ENCODE results near the gene ARHGAP15. TPM values are rescaled to one million over a fixed set of nuclear protein-coding genes. Genes with fewer than 3 reads are reported as not detected.
"Not testable (repeated sequence)": the region's sequence is repeated elsewhere in the genome, so short reads cannot be mapped to it uniquely, and the experiment has no call there.

Gene ARHGAP15
- total RNA-seq, 1 donor from 2014 or later = 0.51 TPM

GRCh38 chr2:143535802-143536201 is 406.6 kb downstream of the ARHGAP15 start:
- Mint-ChIP-seq H3K4me1 (peaks cover 9% of the 10 kb centered on the region), H3K9me3 (peaks cover 17% of the 10 kb centered on the region), H3K4me3 (no peak overlapping the region), H3K27me3 (ENCODE audit: low read depth) (no peaks in the 10 kb centered on the region), H3K36me3 (peaks cover 13% of the 10 kb centered on the region), H3K27ac (no peak overlapping the region)
- TF ChIP-seq, protein P1, sequence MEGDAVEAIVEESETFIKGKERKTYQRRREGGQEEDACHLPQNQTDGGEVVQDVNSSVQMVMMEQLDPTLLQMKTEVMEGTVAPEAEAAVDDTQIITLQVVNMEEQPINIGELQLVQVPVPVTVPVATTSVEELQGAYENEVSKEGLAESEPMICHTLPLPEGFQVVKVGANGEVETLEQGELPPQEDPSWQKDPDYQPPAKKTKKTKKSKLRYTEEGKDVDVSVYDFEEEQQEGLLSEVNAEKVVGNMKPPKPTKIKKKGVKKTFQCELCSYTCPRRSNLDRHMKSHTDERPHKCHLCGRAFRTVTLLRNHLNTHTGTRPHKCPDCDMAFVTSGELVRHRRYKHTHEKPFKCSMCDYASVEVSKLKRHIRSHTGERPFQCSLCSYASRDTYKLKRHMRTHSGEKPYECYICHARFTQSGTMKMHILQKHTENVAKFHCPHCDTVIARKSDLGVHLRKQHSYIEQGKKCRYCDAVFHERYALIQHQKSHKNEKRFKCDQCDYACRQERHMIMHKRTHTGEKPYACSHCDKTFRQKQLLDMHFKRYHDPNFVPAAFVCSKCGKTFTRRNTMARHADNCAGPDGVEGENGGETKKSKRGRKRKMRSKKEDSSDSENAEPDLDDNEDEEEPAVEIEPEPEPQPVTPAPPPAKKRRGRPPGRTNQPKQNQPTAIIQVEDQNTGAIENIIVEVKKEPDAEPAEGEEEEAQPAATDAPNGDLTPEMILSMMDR (IDR thresholded peaks at IDR 0.05; ENCODE audit: unreplicated experiment) = no peak
- no peak for DNase-seq (ENCODE audit: low spot score in 2 of 2, unreplicated experiment in 2 of 2)

DNA sequence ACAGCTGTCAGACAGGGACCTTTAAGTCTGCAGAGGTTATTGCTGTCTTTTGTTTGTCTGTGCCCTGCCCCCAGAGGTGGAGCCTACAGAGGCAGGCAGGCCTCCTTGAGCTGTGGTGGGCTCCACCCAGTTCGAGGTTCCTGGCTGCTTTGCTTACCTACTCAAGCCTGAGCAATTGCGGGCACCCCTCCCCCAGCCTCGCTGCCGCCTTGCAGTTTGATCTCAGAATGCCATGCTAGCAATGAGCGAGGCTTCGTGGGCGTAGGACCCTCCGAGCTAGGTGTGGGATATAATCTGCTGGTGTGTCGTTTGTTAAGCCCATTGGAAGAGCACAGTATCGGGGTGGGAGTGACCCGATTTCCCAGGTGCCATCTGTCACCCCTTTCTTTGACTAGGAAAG is 412.7 kb downstream of the ARHGAP15 start:
- H3K9me3 Mint-ChIP-seq = peaks cover 23% of the 10 kb centered on the region
- H3K27ac Mint-ChIP-seq; H3K27me3 Mint-ChIP-seq (ENCODE audit: low read depth); DNase-seq (ENCODE audit: low spot score in 2 of 2, unreplicated experiment in 2 of 2); H3K4me3 Mint-ChIP-seq: not testable (repeated sequence)
- H3K4me1 Mint-ChIP-seq = peaks cover 23% of the 10 kb centered on the region
- H3K36me3 Mint-ChIP-seq = peaks cover 19% of the 10 kb centered on the region

DNA sequence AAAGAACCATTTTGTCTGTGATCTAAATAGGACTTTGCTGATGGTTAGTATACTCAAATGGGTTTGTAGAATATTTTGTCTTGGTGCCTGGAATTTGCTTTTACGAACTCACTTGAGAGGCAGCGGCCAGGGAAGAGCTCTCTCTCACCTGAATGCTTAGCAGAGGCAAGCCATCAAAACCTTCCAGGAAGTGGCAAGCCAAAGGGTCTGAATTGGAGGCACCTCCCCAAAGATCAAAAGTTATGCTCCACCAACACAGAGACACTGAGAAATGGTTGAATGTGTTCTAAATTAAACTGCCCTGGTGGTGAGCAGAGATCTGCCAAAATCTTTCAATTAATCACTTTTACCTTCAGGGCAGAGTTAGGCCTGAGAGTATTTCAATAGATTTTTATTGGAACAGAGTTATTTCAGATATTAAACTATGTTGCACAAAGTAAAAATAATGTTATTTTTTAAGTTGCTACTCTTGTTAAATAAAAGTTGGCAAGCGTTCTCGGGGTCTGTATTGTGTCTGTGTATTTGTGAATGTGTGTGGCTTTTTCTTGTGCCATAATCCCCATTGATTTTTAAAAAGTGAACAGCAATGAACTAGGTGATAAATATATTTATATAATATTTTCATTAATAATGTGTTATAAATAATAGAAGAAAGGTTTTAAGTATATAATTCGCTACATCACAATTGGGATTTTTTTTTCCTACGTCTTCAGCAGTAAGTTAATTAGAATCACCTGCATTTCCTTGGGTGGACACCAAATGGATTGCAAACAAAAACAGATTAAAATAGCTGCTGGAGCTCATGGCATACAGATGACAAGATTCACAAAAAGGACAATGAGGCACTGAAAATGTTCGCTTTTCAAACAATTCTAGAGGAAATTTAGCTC is 416.1 kb downstream of the ARHGAP15 start:
- Mint-ChIP-seq H3K36me3 (peaks cover 13% of the 10 kb centered on the region), H3K4me1 (peaks cover 23% of the 10 kb centered on the region), H3K27me3 (ENCODE audit: low read depth) (no peaks in the 10 kb centered on the region), H3K27ac (peak overlapping the region; percentile 81), H3K4me3 (no peak overlapping the region), H3K9me3 (peaks cover 13% of the 10 kb centered on the region)
- DNase-seq (ENCODE audit: low spot score in 2 of 2, unreplicated experiment in 2 of 2) = no peak
- TF ChIP-seq, protein P1 (IDR thresholded peaks at IDR 0.05; ENCODE audit: unreplicated experiment) = no peak

DNA sequence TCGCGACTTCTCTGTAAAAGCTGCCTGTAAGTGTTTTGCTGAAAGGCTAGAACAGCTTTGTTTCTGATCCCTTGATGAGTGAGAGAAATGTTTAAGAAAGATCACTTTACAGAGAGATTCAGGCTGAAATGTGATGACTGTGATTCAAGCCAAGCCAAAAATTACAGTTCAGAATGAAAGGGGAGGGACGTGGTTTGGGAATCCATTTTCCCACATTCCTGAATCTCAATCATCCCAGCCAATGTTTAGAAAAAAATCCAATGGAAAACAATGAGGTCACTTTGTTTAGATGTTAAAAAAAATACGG is 416.7 kb downstream of the ARHGAP15 start:
- TF ChIP-seq, protein P1 (IDR thresholded peaks at IDR 0.05; ENCODE audit: unreplicated experiment) = no peak

DNA sequence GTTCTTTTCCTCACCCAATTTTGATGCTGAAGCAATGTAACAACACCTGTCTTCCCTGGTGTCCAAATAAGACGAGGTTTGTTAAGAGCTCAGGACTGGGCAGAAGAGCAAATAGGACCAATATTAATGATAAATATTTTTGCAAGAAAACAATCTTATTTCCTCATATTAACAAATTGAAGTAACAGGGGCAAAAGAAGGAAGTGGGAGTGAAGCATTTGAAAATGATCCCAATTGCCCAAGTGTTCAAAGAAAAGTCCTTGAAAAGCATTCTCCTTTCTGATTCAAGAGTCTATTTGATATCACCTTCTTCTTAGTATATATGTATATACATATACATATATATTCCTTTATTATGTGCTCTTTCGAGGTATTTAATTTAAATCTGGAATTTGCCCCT is 418.8 kb downstream of the ARHGAP15 start:
- Mint-ChIP-seq H3K27me3 (ENCODE audit: low read depth) (no peaks in the 10 kb centered on the region), H3K9me3 (peaks cover 4% of the 10 kb centered on the region)

More for the DNA sequence above, 416.7 kb downstream of the ARHGAP15 start:
- H3K27ac Mint-ChIP-seq = peak overlapping the region; percentile 75
- peaks cover 8% of the 10 kb centered on the region for H3K9me3 Mint-ChIP-seq
- no peak overlapping the region for H3K4me3 Mint-ChIP-seq
- no peaks in the 10 kb centered on the region for H3K27me3 Mint-ChIP-seq (ENCODE audit: low read depth)
- H3K36me3 Mint-ChIP-seq = peaks cover 9% of the 10 kb centered on the region
- peaks cover 23% of the 10 kb centered on the region for H3K4me1 Mint-ChIP-seq
- DNase-seq (ENCODE audit: low spot score in 2 of 2, unreplicated experiment in 2 of 2) = no peak

GRCh38 chr2:143550500-143550899 is 421.3 kb downstream of the ARHGAP15 start:
- TF ChIP-seq, protein P1 (IDR thresholded peaks at IDR 0.05; ENCODE audit: unreplicated experiment) = no peak
- no peaks in the 10 kb centered on the region for H3K27me3 Mint-ChIP-seq (ENCODE audit: low read depth)
- DNase-seq (ENCODE audit: low spot score in 2 of 2, unreplicated experiment in 2 of 2) = no peak
- peak overlapping the region; percentile 67 for H3K27ac Mint-ChIP-seq
- no peaks in the 10 kb centered on the region for H3K9me3 Mint-ChIP-seq
- no peak overlapping the region for H3K4me3 Mint-ChIP-seq
- H3K4me1 Mint-ChIP-seq = peaks cover 44% of the 10 kb centered on the region
- peaks cover 3% of the 10 kb centered on the region for H3K36me3 Mint-ChIP-seq

More for the DNA sequence above, 418.8 kb downstream of the ARHGAP15 start:
- peaks cover 6% of the 10 kb centered on the region for H3K36me3 Mint-ChIP-seq
- no peak overlapping the region for H3K4me3 Mint-ChIP-seq
- TF ChIP-seq, protein P1 (IDR thresholded peaks at IDR 0.05; ENCODE audit: unreplicated experiment) = no peak
- H3K4me1 Mint-ChIP-seq = peaks cover 39% of the 10 kb centered on the region
- H3K27ac Mint-ChIP-seq = no peak overlapping the region
- no peak for DNase-seq (ENCODE audit: low spot score in 2 of 2, unreplicated experiment in 2 of 2)

Data from mesothelial cell of epicardium (in vitro differentiated cells).